ENCODE data around the gene ALOX5. TPM values are rescaled to one million over a fixed set of nuclear protein-coding genes. Genes with fewer than 3 reads are reported as not detected.
"Not testable (repeated sequence)": the region's sequence is repeated elsewhere in the genome, so short reads cannot be mapped to it uniquely, and the experiment has no call there.

ALOX5 gene
- total RNA-seq, 4 donors from 2014 or later, result 40.6 to 153 (median 78.0) TPM

DNA sequence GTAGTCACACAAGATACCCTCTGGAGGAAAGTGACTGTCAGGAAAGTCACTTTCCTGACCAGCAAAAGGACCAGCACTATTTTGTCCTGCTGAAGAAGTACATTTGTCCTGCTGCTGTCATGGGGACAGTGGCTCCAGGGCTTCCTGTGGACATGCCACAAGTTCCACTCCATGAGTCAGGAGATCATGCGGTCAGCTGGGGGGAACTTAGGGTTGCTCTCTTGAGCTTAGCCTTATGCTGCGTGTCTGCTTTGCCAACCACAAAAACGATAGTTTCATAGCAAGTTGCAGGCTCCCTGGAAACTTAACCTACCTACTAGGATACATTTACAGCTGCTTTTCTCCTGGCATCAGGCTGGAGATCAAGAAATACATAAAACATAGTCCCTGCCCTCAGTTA lies 19.8 kb upstream of the ALOX5 start:
- ATAC-seq (ENCODE audit: low FRiP score) (no peak), DNase-seq (ENCODE audit: low spot score) (no peak)
- TF ChIP-seq, protein P1, sequence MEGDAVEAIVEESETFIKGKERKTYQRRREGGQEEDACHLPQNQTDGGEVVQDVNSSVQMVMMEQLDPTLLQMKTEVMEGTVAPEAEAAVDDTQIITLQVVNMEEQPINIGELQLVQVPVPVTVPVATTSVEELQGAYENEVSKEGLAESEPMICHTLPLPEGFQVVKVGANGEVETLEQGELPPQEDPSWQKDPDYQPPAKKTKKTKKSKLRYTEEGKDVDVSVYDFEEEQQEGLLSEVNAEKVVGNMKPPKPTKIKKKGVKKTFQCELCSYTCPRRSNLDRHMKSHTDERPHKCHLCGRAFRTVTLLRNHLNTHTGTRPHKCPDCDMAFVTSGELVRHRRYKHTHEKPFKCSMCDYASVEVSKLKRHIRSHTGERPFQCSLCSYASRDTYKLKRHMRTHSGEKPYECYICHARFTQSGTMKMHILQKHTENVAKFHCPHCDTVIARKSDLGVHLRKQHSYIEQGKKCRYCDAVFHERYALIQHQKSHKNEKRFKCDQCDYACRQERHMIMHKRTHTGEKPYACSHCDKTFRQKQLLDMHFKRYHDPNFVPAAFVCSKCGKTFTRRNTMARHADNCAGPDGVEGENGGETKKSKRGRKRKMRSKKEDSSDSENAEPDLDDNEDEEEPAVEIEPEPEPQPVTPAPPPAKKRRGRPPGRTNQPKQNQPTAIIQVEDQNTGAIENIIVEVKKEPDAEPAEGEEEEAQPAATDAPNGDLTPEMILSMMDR (IDR thresholded peaks at IDR 0.05), result no peak

DNA sequence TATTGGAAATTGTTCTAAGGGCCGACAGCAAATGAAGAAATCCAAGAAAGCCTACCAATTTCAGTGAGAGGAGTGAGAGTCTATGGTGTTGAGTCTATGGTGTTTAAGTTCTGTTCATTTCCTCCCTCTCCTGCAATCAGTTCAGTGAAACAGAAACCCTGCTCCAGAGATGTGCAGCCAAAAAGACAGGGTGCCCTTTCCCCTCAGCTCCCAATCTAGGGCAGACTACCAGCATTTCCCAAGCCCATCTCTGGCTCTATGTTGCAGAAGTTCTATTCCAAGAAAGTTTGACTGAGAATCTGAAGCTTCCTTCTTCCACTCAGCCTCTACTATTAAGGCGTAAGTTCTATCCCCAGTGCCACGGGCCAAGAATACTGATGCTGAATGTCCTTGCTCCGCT lies 18.5 kb upstream of the ALOX5 start:
- DNase-seq (ENCODE audit: low spot score) (no peak), ATAC-seq (ENCODE audit: low FRiP score) (no peak)
- TF ChIP-seq, protein P1 (IDR thresholded peaks at IDR 0.05), result no peak

DNA sequence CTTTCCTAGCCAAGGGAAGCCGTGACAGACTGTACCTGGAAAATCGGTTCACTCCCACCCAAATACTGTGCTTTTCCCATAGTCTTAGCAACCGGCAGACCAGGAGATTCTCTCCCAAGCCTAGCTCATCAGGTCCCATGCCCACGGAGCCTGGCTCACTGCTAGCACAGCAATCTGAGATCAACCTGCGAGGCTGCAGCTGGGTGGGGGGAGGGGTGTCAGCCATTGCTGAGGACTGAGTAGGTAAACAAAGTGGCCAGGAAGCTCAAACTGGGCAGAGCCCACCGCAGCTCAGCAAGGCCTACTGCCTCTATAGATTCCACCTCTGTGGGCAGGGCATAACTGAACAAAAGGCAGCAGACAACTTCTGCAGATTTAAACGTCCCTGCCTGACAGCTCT lies 15.1 kb upstream of the ALOX5 start:
- DNase-seq (ENCODE audit: low spot score), result not testable (repeated sequence)

DNA sequence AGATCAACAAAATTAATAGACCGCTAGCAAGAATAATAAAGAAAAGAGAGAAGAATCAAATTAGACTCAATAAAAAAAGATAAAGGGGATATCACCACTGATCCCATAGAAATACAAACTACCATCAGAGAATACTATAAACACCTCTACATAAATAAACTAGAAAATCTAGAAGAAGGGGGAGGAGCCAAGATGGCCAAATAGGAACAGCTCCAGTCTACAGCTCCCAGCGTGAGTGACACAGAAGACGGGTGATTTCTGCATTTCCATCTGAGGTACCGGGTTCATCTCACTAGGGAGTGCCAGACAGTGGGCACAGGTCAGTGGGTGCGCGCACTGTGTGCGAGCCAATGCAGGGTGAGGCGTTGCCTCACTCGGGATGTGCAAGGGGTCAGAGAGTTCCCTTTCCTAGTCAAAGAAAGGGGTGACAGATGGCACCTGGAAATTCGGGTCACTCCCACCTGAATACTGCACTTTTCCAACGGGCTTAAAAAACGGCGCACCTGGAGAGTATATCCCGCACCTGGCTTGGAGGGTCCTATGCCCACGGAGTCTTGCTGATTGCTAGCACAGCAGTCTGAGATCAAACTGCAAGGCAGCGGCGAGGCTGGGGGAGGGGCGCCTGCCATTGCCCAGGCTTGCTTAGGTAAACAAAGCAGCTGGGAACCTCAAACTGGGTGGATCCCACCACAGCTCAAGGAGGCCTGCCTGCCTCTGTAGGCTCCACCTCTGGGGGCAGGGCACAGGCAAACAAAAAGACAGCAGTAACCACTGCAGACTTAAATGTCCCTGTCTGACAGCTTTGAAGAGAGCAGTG lies 11.8 kb upstream of the ALOX5 start:
- not testable (repeated sequence) for ATAC-seq (ENCODE audit: low FRiP score); DNase-seq (ENCODE audit: low spot score)

More for the DNA sequence above, 15.1 kb upstream of the ALOX5 start:
- ATAC-seq (ENCODE audit: low FRiP score), result not testable (repeated sequence)

DNA sequence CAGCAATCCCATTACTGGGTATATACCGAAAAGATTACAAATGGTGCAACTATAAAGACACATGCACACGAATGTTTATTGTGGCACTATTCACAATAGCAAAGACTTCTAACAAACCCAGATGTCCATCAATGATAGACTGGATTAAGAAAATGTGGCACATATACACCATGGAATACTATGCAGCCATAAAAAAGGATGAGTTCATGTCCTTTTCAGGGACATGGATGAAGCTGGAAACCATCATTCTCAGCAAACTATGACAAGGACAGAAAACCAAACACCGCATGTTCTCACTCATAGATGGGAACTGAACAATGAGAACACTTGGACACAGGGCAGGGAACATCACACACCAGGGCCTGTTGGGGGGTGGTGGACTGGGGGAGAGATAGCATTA lies 6.4 kb upstream of the ALOX5 start:
- not testable (repeated sequence) for DNase-seq (ENCODE audit: low spot score); ATAC-seq (ENCODE audit: low FRiP score)

DNA sequence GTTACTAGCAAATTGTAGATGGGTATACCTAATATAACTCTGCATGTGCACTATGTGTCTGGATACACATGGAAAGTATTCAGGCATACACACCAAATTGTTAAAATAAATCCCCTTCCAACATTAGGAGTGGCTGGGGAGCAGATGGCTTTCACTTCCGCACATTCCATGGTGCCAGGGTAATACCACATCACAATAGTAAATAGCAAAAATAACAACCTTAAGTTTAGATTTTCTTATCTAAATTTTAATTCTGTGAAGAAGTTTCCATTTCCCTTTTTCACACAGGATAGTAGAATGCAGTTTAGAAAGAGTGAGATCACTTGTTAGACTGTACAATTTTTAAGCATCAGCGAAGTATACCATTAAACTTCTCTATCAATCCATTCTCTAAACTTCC lies 5.8 kb upstream of the ALOX5 start:
- ATAC-seq (ENCODE audit: low FRiP score) (no peak), DNase-seq (ENCODE audit: low spot score) (no peak)
- TF ChIP-seq, protein P1 (IDR thresholded peaks at IDR 0.05), result no peak

DNA sequence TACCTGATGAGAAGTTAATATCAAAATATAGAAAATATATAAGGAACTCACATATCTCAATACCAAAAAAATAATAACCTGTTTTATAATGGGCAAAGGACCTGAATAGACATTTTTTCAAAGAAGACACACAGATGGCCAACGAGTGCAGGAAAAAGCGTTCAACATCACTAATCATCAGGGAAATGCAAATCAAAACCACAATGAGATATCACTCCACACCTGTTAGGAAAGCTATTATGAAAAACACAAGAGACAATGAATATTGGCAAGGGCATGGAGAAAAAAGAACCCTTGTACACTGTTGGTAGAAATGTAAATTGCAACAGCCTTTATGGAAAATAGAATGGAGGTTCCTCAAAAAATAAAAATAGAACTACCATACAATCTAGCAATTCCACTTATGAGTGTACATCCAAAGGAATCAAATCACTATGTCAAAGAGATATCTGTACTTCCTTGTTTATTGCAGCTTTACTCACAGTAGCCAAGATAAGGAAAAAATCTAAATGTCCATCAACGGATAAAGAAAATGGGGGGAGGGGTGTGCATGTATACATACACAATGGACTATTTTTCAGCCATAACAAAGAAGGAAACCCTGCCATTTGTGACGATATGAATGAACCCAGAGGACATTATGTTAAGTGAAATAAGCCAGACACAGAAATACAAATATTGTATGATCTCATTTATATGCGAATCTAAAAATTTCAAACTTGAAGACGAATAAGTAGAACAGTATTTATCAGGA lies 3.6 kb upstream of the ALOX5 start:
- ATAC-seq (ENCODE audit: low FRiP score) (no peak), DNase-seq (ENCODE audit: low spot score) (no peak)
- TF ChIP-seq, protein P1 (IDR thresholded peaks at IDR 0.05), result no peak

DNA sequence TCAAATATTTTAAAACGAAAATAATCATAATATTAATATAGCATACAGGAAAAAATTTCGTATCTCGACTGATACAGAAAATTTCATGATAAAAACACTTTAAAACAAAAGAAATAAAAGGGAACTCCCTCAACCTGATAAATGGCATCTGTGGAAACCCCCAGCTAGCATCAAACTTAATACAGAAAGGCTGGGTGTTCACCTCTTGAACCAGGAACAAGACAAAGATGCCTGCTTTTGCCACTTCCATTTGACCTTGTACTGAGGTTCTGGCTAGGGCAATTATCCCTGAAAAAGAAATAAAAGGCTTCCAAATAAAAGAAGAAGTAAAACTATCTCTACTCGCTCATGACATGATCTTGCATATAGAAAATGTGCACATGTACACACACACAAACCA lies 2.5 kb upstream of the ALOX5 start:
- TF ChIP-seq, protein P1 (IDR thresholded peaks at IDR 0.05), result no peak
- DNase-seq (ENCODE audit: low spot score), result no peak

More for the DNA sequence above, 2.5 kb upstream of the ALOX5 start:
- ATAC-seq (ENCODE audit: low FRiP score), result no peak
